Neural progenitor cell (in vitro differentiated cells): ENCODE data around the gene ZNF484.

Source experiments
- EZH2 ChIP-seq: fragments of 200-600 bp; sonication (generic); IDR thresholded peaks from 2 replicates; pipeline ENCODE4 v1.6.1; 2017; ENCODE audit warnings: antibody characterized with exemption, mild to moderate bottlenecking, moderate library complexity
- TF ChIP-seq, protein P1 (sequence below): fragments of 200-600 bp; sonication (generic); IDR thresholded peaks from 2 replicates; pipeline ENCODE4 v1.5.1; 2017; ENCODE audit warnings: antibody characterized with exemption, mild to moderate bottlenecking

DNA sequence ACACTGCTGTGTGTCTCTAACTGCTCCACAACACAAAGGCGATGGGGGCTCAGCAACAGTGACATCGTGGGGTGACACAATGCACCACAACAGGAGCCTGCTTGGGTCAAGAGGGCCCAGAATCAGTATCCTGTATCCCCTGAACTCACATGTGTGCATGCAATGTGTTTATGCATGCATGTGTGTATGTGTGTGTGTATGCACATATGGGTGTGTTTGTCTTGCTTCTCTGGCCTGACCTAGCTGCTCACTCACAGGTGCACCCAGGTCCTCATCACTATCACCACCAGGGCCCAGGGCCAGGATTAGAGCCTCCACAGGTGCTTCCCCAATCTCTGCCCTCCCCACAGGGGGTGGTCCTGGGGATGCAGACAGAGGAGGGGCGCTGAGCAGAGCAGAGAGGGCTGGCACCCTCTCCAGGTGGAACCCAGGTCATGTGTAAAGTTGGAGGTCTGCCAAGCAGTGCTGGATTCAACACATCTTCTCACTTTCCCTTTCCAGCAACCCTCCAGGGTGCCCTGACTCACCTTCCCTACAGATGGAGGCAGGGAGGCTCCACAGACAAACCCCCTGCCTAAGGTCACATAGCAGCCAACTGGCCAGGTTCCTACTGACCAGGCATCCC is 18.1 kb upstream of the ZNF484 start:
- TF ChIP-seq, protein P1, sequence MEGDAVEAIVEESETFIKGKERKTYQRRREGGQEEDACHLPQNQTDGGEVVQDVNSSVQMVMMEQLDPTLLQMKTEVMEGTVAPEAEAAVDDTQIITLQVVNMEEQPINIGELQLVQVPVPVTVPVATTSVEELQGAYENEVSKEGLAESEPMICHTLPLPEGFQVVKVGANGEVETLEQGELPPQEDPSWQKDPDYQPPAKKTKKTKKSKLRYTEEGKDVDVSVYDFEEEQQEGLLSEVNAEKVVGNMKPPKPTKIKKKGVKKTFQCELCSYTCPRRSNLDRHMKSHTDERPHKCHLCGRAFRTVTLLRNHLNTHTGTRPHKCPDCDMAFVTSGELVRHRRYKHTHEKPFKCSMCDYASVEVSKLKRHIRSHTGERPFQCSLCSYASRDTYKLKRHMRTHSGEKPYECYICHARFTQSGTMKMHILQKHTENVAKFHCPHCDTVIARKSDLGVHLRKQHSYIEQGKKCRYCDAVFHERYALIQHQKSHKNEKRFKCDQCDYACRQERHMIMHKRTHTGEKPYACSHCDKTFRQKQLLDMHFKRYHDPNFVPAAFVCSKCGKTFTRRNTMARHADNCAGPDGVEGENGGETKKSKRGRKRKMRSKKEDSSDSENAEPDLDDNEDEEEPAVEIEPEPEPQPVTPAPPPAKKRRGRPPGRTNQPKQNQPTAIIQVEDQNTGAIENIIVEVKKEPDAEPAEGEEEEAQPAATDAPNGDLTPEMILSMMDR: no peak
- TF ChIP-seq EZH2: no peak
